Omental fat pad (tissue), 4 donors: ENCODE measurements around the gene CSNK2A3. TPM values are rescaled to one million over a fixed set of nuclear protein-coding genes. Genes with fewer than 3 reads are reported as not detected.

Experiments
- ATAC-seq: fragments of 150-250 bp; one replicate; pipeline ENCODE4 v1.9.1; 2016; ENCODE audit warnings: mild to moderate bottlenecking, moderate library complexity; ENCODE audit not compliant: low FRiP score
- DNase-seq: peaks from one replicate; pipeline ENCODE4 v3.0.0-alpha.2; 2019; ENCODE audit warnings: low spot score
- CTCF ChIP-seq, 3 donors: fragments of 450-650 bp; IDR thresholded peaks; one replicate each; pipeline ENCODE4 v1.5.1; 2016 to 2017; ENCODE audit warnings: antibody characterized with exemption in 3 of 3, mild to moderate bottlenecking in 3 of 3, moderate library complexity in 2 of 3
- total RNA-seq, 4 donors: library from RNA; depleted of rRNA; stranded (reverse); fragments of >200 nt; gene quantifications; one replicate each; pipeline ENCODE4 v1.1.0, GENCODE V29; 2016

CSNK2A3 gene
- total RNA-seq, 4 donors from 2014 or later, result 1.1 to 2.9 (median 1.6) TPM

GRCh38 chr11:11344045-11344444, 9.0 kb downstream of the CSNK2A3 start:
- DNase-seq (no peak), ATAC-seq (no peak)
- no peak for TF ChIP-seq CTCF (IDR thresholded peaks at IDR 0.05)

- ATAC-seq (no peak), DNase-seq (no peak)
- TF ChIP-seq CTCF (IDR thresholded peaks at IDR 0.05), result no peak
Observed at GRCh38 chr11:11338304-11338703, 14.7 kb downstream of the CSNK2A3 start.

- DNase-seq (no peak), ATAC-seq (no peak)
- no peak for TF ChIP-seq CTCF (IDR thresholded peaks at IDR 0.05)
Observed at GRCh38 chr11:11336664-11337063, 16.4 kb downstream of the CSNK2A3 start.

- no peak for TF ChIP-seq CTCF (IDR thresholded peaks at IDR 0.05)
- ATAC-seq (no peak), DNase-seq (no peak)
Observed at GRCh38 chr11:11335043-11335442, 18.0 kb downstream of the CSNK2A3 start.

GRCh38 chr11:11334607-11335006, 18.4 kb downstream of the CSNK2A3 start:
- ATAC-seq (no peak), DNase-seq (no peak)
- TF ChIP-seq CTCF (IDR thresholded peaks at IDR 0.05), result no peak

GRCh38 chr11:11332141-11332710, 20.8 kb downstream of the CSNK2A3 start:
- no peak for TF ChIP-seq CTCF (IDR thresholded peaks at IDR 0.05)
- no peak for ATAC-seq
- DNase-seq, result no peak

- DNase-seq, result no peak
- TF ChIP-seq CTCF (IDR thresholded peaks at IDR 0.05), result no peak
- no peak for ATAC-seq
Observed at GRCh38 chr11:11329062-11329806, 23.8 kb downstream of the CSNK2A3 start.
